PFSK-1 (cell line): ENCODE measurements around the gene E4F1.
A peak's percentile ranks its signal among the peaks of the same experiment; 100 is the strongest.

Experiments
- FOXP2 ChIP-seq: optimal IDR thresholded peaks from 2 replicates; pipeline ENCODE3; 2011; ENCODE audit warnings: borderline replicate concordance, control low read depth, inconsistent platforms; ENCODE audit not compliant: insufficient read depth; ENCODE audit errors: extremely low read length, extremely low read depth
- POLR2AphosphoS5 ChIP-seq: IDR thresholded peaks from 2 replicates; pipeline ENCODE4 v1.6.1; 2012; ENCODE audit warnings: low read depth, mild to moderate bottlenecking, control low read depth, low read length, moderate library complexity
- SIN3A ChIP-seq: IDR thresholded peaks from 2 replicates; pipeline ENCODE4 v1.6.1; 2012; ENCODE audit warnings: mild to moderate bottlenecking, low read length, moderate library complexity, borderline replicate concordance; ENCODE audit not compliant: insufficient read depth
- TAF1 ChIP-seq: IDR thresholded peaks from 2 replicates; pipeline ENCODE4 v1.6.1; 2012; ENCODE audit warnings: low read length, control low read depth, borderline replicate concordance; ENCODE audit not compliant: insufficient read depth
- TF ChIP-seq, protein P1 (sequence below), 2 experiments: IDR thresholded peaks; 2 replicates each; pipeline versions ENCODE4 v1.6.1 to v1.8.0; 2011 to 2012; ENCODE audit warnings: low read depth in 2 of 2, low read length in 2 of 2, control low read depth in 1 of 2, inconsistent platforms in 1 of 2, mild to moderate bottlenecking in 1 of 2, moderate library complexity in 1 of 2; ENCODE audit not compliant: insufficient read depth in 1 of 2

DNA sequence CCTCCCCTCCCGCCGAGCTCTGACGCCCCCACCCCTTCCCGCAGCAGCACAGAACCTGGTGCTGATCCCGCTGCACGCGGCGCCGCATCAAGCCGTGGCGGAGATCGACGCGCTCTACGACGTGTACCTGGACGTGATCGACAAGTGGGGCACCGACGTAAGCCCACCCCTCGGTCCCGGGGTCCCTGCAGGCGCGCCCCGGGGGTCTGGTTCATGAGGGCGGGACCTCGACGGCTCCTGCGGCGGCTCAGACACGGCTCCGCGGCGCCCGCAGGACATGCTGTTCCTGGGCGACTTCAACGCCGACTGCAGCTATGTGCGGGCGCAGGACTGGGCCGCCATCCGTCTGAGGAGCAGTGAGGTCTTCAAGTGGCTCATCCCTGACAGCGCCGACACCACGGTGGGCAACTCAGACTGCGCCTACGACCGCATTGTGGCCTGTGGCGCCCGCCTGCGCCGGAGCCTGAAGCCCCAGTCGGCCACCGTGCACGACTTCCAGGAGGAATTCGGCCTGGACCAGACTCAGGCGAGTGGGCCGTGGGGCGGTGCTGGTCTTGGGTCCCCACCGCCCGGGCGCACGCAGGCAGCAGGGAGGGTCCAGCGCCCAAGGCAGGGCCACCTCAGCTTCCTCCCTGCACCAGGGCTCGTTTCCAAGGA, 14.2 kb downstream of the E4F1 start:
- TF ChIP-seq FOXP2 (no peak), POLR2AphosphoS5 (0 out of 2 replicates have a peak, but pooled peaks have one; percentile 8), SIN3A (no peak), TAF1 (no peak)
- TF ChIP-seq, protein P1, sequence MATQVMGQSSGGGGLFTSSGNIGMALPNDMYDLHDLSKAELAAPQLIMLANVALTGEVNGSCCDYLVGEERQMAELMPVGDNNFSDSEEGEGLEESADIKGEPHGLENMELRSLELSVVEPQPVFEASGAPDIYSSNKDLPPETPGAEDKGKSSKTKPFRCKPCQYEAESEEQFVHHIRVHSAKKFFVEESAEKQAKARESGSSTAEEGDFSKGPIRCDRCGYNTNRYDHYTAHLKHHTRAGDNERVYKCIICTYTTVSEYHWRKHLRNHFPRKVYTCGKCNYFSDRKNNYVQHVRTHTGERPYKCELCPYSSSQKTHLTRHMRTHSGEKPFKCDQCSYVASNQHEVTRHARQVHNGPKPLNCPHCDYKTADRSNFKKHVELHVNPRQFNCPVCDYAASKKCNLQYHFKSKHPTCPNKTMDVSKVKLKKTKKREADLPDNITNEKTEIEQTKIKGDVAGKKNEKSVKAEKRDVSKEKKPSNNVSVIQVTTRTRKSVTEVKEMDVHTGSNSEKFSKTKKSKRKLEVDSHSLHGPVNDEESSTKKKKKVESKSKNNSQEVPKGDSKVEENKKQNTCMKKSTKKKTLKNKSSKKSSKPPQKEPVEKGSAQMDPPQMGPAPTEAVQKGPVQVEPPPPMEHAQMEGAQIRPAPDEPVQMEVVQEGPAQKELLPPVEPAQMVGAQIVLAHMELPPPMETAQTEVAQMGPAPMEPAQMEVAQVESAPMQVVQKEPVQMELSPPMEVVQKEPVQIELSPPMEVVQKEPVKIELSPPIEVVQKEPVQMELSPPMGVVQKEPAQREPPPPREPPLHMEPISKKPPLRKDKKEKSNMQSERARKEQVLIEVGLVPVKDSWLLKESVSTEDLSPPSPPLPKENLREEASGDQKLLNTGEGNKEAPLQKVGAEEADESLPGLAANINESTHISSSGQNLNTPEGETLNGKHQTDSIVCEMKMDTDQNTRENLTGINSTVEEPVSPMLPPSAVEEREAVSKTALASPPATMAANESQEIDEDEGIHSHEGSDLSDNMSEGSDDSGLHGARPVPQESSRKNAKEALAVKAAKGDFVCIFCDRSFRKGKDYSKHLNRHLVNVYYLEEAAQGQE (IDR thresholded peaks at IDR 0.05; ENCODE audit: insufficient read depth in 1 of 2, low read depth in 2 of 2, low read length in 2 of 2) = no peak
